ENCODE data around the gene TFPI.

Gene TFPI

DNA sequence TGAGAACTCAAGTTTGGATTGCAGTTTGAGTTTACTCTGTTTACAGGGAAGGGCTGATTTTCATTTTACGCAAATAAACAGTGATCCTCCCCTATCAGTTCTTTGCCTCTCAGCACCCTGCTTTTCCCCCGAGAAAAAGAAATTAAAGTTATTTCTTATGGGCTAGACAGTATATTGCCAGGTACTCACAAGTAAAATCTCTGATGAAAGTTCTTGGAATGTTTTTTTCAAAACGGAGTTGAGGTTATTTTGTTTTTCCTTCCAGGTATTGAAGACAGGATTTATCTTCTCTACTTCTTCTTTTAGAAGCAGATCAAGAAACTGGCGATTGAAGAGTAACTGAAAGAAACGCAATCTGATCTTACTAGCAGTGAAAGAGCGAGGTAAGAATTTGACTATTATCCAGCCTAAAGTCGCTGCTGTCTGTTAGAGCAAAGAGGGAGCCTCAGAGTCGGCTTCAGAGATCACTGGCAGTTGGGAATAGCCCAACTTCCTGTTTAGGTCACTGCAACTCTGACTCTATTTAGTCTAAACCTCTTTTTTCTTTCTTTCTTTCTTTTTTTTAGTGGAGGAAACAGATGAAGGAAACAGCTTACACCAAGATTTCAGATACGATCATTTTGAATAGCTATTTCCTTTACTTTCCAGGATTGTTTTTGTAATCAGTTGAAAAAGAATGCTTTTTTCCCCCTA lies at the start of gene TFPI:
Gene TFPI (minus strand): TSS at position 425 of the 693 bp plus-strand sequence. CDS start 50,667 bp downstream, outside the sequence.
- Histone ChIP-seq H3K27me3 (ENCODE audit: insufficient read depth, low read length) (no peaks in the 10 kb centered on the region), H3K4me1 (ENCODE audit: insufficient read depth, low read length) (no peaks in the 10 kb centered on the region), H3K9me3 (ENCODE audit: low read length) (no peaks in the 10 kb centered on the region), H3K36me3 (ENCODE audit: insufficient read depth, low read length) (no peaks in the 10 kb centered on the region), H3K4me3 (ENCODE audit: low read length) (peak within 1 kb of the TSS; percentile 35), H2AFZ (ENCODE audit: low read depth, low read length) (peak within 1 kb of the TSS; percentile 95)

GRCh38 chr2:187594801-187595200 lies 40.6 kb upstream of the TFPI start:
- H3K9me3 ChIP-seq (ENCODE audit: low read length): peaks cover 5% of the 10 kb centered on the region
- H3K36me3 ChIP-seq (ENCODE audit: insufficient read depth, low read length): no peaks in the 10 kb centered on the region
- H3K4me3 ChIP-seq (ENCODE audit: low read length): no peak overlapping the region
- no peak overlapping the region for H2AFZ ChIP-seq (ENCODE audit: low read depth, low read length)
- no peaks in the 10 kb centered on the region for H3K4me1 ChIP-seq (ENCODE audit: insufficient read depth, low read length)
- no peaks in the 10 kb centered on the region for H3K27me3 ChIP-seq (ENCODE audit: insufficient read depth, low read length)

DNA sequence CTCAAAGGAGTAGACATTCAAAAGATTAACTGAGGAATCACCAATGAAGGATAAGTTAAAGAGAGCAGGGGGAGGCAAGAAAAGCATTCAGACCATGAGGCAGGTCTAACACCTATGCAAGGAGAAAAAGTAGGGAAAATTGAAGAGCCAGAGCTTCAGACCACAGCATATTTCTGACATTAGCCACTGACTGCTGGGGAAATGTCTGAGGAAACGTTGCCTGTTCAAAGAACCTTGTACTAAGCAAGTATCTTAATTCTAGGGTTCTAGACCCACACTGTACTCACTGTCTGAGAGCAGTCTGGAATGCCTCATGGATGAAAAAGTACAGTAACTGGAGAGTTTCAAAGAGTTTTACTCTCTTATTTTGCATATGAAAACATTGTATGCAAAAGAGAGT lies 39.5 kb upstream of the TFPI start:
- H2AFZ ChIP-seq (ENCODE audit: low read depth, low read length): no peak overlapping the region
- no peaks in the 10 kb centered on the region for H3K36me3 ChIP-seq (ENCODE audit: insufficient read depth, low read length)
- no peaks in the 10 kb centered on the region for H3K4me1 ChIP-seq (ENCODE audit: insufficient read depth, low read length)
- no peak overlapping the region for H3K4me3 ChIP-seq (ENCODE audit: low read length)
- H3K9me3 ChIP-seq (ENCODE audit: low read length): peaks cover 5% of the 10 kb centered on the region
- no peaks in the 10 kb centered on the region for H3K27me3 ChIP-seq (ENCODE audit: insufficient read depth, low read length)

GRCh38 chr2:187593098-187593497 lies 38.9 kb upstream of the TFPI start:
- Histone ChIP-seq H3K36me3 (ENCODE audit: insufficient read depth, low read length) (no peaks in the 10 kb centered on the region), H3K27me3 (ENCODE audit: insufficient read depth, low read length) (no peaks in the 10 kb centered on the region), H3K9me3 (ENCODE audit: low read length) (peaks cover 5% of the 10 kb centered on the region), H3K4me3 (ENCODE audit: low read length) (no peak overlapping the region), H3K4me1 (ENCODE audit: insufficient read depth, low read length) (no peaks in the 10 kb centered on the region), H2AFZ (ENCODE audit: low read depth, low read length) (no peak overlapping the region)

GRCh38 chr2:187590175-187590574 lies 35.9 kb upstream of the TFPI start:
- Histone ChIP-seq H2AFZ (ENCODE audit: low read depth, low read length) (no peak overlapping the region), H3K9me3 (ENCODE audit: low read length) (peaks cover 5% of the 10 kb centered on the region)

DNA sequence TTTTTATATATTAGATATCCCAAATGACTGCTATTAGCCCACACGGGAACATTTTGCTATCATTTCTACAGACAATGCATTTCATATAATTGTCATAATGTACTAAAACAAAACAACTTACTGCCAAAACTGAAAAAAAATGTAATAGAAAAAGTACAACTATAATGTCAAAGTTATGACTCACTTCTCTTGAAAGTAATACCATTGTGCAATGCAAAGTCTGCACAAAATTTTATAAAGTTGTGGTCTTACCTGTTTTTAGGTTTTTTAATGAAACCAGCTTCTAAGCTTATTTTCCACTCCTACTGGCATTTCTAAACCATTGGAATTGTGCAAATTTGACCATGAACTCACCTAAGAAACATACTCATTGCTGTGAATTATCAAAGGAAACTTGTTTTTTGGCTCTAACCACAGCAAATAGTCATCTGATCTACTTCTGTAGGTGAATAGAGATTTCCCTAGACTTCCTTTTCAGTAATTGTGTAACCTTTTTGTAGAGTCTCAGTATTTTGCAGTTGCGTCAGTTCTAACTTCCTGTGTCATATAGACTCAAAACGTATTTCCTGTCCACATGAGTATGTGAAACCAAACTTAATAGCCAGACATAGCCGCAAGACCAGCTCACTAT lies 31.9 kb upstream of the TFPI start:
- no peaks in the 10 kb centered on the region for H3K4me1 ChIP-seq (ENCODE audit: insufficient read depth, low read length)
- H3K27me3 ChIP-seq (ENCODE audit: insufficient read depth, low read length): no peaks in the 10 kb centered on the region
- no peak overlapping the region for H3K4me3 ChIP-seq (ENCODE audit: low read length)
- H2AFZ ChIP-seq (ENCODE audit: low read depth, low read length): no peak overlapping the region
- H3K36me3 ChIP-seq (ENCODE audit: insufficient read depth, low read length): no peaks in the 10 kb centered on the region
- H3K9me3 ChIP-seq (ENCODE audit: low read length): peaks cover 2% of the 10 kb centered on the region

More at GRCh38 chr2:187590175-187590574, 35.9 kb upstream of the TFPI start:
- Histone ChIP-seq H3K36me3 (ENCODE audit: insufficient read depth, low read length) (no peaks in the 10 kb centered on the region), H3K4me1 (ENCODE audit: insufficient read depth, low read length) (no peaks in the 10 kb centered on the region), H3K4me3 (ENCODE audit: low read length) (no peak overlapping the region), H3K27me3 (ENCODE audit: insufficient read depth, low read length) (no peaks in the 10 kb centered on the region)

- H3K4me3 ChIP-seq (ENCODE audit: low read length): no peak overlapping the region
- no peaks in the 10 kb centered on the region for H3K9me3 ChIP-seq (ENCODE audit: low read length)
- peak overlapping the region; percentile 82 for H2AFZ ChIP-seq (ENCODE audit: low read depth, low read length)
- no peaks in the 10 kb centered on the region for H3K27me3 ChIP-seq (ENCODE audit: insufficient read depth, low read length)
- H3K36me3 ChIP-seq (ENCODE audit: insufficient read depth, low read length): no peaks in the 10 kb centered on the region
- no peaks in the 10 kb centered on the region for H3K4me1 ChIP-seq (ENCODE audit: insufficient read depth, low read length)
These were observed 27.1 kb upstream of the TFPI start for GRCh38 chr2:187581125-187581896.

DNA sequence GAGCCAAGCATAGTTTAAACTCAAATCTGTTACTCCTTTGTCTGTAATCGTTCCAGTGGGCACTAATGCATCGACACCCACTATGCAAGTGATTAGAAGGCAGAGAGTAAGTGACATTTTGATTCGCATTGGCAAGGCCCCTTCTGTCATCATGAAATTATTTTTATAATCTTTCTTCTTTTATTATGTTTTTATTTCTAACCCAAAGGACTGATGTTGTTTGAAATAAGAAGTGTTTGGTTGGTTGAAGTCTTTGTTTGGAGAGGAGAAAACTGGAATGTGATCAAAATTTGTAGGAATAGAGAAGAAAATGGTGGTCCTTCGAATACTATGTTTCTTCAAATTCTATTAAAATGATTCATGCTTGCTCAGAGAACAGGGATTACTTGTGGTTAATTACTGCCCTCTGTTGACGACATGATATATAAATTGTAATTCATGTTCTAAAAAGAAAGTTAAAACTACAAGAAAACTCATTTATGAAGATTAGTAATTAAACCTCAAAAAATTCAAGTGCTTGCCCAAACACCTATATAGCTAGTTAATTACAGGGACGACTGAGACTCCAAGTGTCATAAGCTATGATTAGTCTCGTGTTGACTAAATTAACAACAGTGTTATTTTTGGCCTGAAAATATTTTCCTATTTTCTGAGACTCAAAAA lies 26.4 kb upstream of the TFPI start:
- no peak overlapping the region for H2AFZ ChIP-seq (ENCODE audit: low read depth, low read length)
- H3K4me3 ChIP-seq (ENCODE audit: low read length): no peak overlapping the region
- no peaks in the 10 kb centered on the region for H3K4me1 ChIP-seq (ENCODE audit: insufficient read depth, low read length)

GRCh38 chr2:187577310-187577709 lies 23.1 kb upstream of the TFPI start:
- Histone ChIP-seq H3K36me3 (ENCODE audit: insufficient read depth, low read length) (no peaks in the 10 kb centered on the region), H3K27me3 (ENCODE audit: insufficient read depth, low read length) (no peaks in the 10 kb centered on the region), H3K4me3 (ENCODE audit: low read length) (no peak overlapping the region), H2AFZ (ENCODE audit: low read depth, low read length) (no peak overlapping the region), H3K9me3 (ENCODE audit: low read length) (no peaks in the 10 kb centered on the region), H3K4me1 (ENCODE audit: insufficient read depth, low read length) (peaks cover 7% of the 10 kb centered on the region)

More for the DNA sequence above, 26.4 kb upstream of the TFPI start:
- no peaks in the 10 kb centered on the region for H3K36me3 ChIP-seq (ENCODE audit: insufficient read depth, low read length)
- no peaks in the 10 kb centered on the region for H3K27me3 ChIP-seq (ENCODE audit: insufficient read depth, low read length)
- no peaks in the 10 kb centered on the region for H3K9me3 ChIP-seq (ENCODE audit: low read length)

DNA sequence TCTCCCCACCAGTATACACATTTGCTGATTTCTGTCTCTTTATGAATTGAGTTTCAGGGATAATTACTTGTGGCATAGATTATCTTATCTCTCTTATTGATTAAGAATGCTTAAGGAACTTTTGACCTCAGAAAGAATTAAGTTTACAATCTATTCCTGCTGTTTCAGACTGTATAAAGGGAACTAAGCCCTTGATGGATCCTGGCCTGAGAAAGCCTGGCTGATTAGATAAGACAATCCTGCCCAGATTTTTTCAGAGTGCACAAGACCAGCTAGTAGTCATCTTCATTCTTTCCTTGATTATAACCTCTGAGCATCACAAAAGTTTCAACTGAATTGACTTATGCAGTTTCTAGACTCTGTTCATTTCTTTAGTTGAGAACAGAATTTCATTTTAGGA lies 22.7 kb upstream of the TFPI start:
- Histone ChIP-seq H3K4me3 (ENCODE audit: low read length) (no peak overlapping the region), H3K9me3 (ENCODE audit: low read length) (no peaks in the 10 kb centered on the region), H3K4me1 (ENCODE audit: insufficient read depth, low read length) (peaks cover 7% of the 10 kb centered on the region), H3K36me3 (ENCODE audit: insufficient read depth, low read length) (no peaks in the 10 kb centered on the region), H2AFZ (ENCODE audit: low read depth, low read length) (no peak overlapping the region), H3K27me3 (ENCODE audit: insufficient read depth, low read length) (no peaks in the 10 kb centered on the region)

GRCh38 chr2:187575751-187576067 lies 21.5 kb upstream of the TFPI start:
- H3K9me3 ChIP-seq (ENCODE audit: low read length): no peaks in the 10 kb centered on the region
- H3K4me1 ChIP-seq (ENCODE audit: insufficient read depth, low read length): peaks cover 7% of the 10 kb centered on the region
- no peak overlapping the region for H3K4me3 ChIP-seq (ENCODE audit: low read length)
- peak overlapping the region; percentile 89 for H2AFZ ChIP-seq (ENCODE audit: low read depth, low read length)
- no peaks in the 10 kb centered on the region for H3K27me3 ChIP-seq (ENCODE audit: insufficient read depth, low read length)
- no peaks in the 10 kb centered on the region for H3K36me3 ChIP-seq (ENCODE audit: insufficient read depth, low read length)

DNA sequence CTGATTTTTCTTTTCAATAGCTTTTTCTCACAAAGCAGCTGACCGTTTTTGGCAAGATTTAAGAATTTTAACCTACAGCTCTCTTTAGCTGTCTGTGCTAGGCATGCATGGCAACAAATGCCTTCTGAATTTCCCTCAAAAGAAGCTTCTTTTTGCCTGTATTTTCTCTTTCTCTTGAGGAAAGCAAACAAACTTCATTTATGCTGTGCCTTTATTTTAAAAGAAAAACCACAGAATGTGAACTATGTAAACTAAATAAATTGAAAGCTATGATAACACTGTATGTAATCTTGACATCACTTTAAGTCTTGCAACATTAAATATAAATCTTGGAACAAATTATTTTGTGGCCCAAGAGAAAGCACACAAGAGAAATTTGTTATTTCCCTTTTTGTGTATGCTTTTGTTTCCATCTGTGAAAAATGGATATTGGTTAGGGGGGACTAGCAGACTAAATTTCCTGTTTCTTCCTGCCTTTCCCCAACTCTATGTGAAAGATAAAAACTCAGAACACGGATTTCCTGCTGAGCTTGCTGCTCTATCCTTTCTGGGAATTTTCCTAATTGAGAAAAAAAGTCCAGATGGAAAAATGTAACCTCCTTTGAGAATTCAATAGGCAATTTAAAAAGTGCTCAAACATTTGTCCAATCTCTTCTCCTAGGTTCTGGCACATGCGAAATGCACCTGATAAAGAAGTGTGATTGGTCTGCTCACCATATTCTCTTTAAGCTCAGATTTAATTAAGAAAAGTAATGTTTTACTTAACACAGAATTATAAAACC lies 20.9 kb upstream of the TFPI start:
- H3K9me3 ChIP-seq (ENCODE audit: low read length): no peaks in the 10 kb centered on the region
- H3K27me3 ChIP-seq (ENCODE audit: insufficient read depth, low read length): no peaks in the 10 kb centered on the region
- H3K36me3 ChIP-seq (ENCODE audit: insufficient read depth, low read length): no peaks in the 10 kb centered on the region
- no peak overlapping the region for H3K4me3 ChIP-seq (ENCODE audit: low read length)
- H2AFZ ChIP-seq (ENCODE audit: low read depth, low read length): peak overlapping the region; percentile 89
- H3K4me1 ChIP-seq (ENCODE audit: insufficient read depth, low read length): peaks cover 7% of the 10 kb centered on the region

Measured in neuron (in vitro differentiated cells).